Stimulated activated naive CD4-positive, alpha-beta T cell treated with Interleukin-2 at 50 U/mL for 16 hours (primary cell): Measurements from ENCODE around the gene KRTAP10-8.
"Not testable (repeated sequence)": the region's sequence is repeated elsewhere in the genome, so short reads cannot be mapped to it uniquely, and the experiment has no call there.

Source experiments
- DNase-seq: peaks from one replicate; lab custom pipeline; 2025; lab: John Stamatoyannopoulos, UW

The KRTAP10-8 gene

DNA sequence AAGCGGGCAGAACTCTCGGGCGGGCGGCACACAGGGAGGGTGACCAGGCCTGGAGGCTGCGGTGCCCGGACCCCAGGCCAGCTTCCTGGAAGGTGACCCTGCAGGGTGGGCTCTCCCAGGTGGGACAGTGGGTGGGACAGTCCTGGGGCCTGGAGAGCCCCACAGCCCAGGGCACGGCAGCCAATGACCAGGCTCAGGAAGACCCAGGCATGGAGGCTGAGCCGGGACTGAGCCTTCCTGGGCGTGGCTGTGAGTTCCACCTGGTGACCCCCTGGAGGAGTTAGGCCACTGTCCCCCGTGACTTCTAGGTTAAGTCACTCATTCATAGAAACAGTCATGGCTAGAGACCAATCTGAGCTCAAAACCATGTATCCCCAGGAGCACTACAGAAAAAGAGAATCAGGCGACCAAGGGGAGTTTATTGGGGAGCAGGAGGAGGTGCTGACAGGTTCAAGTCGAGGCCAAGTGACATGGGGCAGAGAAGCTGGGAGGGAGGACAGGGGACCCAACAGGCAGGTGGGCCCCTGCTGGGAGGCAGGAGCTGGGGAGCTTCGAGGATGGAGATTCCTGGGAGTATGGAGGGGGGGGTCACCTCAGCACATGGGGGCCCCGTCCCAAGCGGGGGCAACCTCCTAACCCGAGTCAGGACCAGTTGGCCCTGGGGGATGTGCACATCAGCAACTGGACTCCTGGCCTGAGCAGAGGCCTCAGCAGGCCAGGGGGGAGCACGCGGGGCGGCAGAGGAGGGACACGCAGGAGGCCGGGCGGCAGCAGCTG, 32.6 kb upstream of the KRTAP10-8 start:
- no peak for DNase-seq

DNA sequence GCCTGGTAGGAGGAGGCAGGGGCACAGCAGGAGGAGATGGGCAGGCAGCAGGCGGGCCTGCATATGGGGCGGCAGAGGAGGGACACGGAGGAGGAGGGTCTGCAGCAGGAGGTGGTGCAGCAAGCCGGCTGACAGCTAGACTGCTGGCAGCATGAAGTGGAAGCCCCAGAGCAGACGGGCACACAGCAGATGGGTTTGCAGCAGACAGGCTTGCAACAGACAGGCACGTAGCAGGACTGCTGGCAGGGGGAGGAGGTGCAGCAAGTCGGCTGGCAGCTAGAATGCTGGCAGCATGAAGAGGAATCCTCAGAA, 32.1 kb upstream of the KRTAP10-8 start:
- no peak for DNase-seq

DNA sequence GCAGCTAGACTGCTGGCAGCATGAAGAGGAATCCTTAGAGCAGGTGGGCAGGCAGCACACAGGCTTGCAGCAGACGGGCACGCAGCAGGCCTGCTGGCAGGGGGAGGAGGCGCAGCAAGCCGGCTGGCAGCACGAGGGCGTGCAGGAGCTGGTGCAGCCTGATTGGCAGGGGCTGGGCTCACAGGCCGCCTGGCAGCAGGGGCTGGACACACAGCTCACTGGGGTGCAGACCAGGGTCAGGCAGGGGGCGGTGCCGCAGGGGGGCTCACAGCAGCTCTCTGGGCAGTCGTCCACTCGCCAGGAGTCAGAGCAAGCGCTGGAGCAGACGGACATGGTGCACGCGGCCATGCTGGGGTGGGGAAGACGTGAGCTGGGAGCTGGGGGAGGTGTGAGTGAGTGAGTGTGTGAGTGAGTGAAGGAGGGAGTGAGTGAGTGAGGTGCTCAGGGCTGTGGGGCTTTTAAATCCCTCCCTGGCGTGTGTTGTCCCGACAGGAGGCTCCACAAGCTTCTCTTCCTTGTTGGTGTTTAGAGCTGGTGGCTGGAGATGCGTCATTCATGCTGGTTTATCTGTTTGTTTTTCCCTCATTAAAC, 31.6 kb upstream of the KRTAP10-8 start, which contains the start of gene KRTAP10-5:
Gene KRTAP10-5 (minus strand): TSS at position 374 of the 591 bp plus-strand sequence. CDS start 26 bp downstream, at position 348.
- DNase-seq = not testable (repeated sequence)

DNA sequence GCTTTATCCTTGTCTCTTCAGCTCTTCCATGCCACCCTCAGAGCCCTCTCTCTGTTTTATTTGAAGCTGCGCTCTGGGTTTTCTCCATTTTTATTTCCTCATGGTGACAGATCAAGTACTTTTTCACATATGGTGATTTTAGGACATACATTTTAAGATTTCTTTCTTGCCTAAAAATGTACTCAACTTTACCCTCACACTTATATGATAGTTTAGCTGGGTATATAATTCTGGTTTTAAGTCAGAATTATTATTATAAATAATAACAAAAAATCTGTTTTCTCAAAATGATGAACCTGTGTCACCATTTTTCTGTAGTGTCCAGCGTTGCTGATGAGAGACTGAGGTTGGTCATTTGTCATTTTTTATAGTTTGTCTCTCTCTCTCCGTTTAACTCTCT, 30.7 kb upstream of the KRTAP10-8 start:
- no peak for DNase-seq

DNA sequence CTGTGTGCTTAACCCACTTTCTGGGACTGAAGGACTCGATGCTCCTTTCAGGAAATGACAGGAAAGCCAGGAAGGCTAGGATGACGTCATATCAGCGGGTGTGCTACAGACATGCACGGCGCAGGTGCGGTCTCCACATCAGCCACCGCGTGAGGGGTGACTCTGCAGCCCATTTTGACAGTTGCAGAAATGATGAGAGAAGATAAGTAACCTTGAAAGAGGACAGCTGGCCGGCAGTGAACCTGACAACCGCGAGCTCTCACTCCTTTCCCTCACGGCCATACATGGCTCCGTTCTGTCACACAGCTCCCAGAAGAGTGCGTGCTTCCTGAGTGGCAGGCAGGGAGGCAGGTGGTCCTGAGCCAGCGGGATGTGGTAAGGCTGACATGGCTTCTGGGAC, 29.8 kb upstream of the KRTAP10-8 start:
- DNase-seq = no peak

DNA sequence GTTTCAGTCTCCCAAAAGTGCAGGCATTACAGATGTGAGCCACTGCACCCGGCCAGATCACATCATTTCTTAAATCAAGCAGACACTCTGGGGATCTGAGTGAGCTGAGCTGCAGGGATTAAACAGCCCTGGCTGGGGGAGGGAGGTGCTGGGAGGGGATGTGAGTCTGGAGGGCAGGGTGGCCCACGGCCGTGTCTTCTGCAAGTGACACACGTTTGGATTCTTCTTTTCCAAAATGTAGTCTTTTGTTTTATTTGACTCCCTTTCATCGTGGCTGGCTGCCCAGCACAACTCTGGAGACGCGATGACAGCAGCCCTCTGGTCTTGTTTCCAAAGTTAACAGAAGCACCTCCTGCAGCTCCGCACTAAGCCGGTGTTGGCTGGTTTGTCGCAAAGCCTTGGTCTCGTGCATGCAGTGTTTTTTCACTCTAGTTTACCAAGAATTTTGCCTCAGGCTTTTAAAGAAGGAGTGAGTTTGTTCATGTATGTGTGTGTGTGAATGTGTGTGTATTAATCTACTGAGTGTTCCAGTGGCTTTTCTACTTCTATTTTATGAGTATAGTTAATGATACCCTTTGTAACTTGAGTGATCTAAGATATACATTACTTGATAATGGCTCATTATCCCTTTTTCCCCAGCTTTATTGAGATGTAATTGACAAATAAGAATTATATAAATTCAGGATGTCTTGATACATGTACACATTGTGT, 28.6 kb upstream of the KRTAP10-8 start:
- no peak for DNase-seq

DNA sequence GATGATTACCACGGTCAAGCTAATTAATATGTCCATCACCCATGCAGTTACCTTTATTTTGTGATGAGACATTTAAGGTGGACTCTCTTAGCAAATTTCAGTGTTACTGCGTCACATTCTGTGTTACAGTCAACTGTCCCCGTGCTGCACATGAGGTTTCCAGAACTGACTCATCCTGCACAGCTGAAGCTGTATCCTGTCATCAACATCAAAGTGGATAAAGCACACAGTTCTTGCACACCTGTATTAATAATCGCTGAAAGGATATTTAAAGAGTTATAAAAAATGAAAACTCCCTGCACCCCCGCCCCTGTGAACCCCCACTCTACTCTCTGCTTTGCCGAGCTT, 28.1 kb upstream of the KRTAP10-8 start:
- DNase-seq = peak; percentile 4

DNA sequence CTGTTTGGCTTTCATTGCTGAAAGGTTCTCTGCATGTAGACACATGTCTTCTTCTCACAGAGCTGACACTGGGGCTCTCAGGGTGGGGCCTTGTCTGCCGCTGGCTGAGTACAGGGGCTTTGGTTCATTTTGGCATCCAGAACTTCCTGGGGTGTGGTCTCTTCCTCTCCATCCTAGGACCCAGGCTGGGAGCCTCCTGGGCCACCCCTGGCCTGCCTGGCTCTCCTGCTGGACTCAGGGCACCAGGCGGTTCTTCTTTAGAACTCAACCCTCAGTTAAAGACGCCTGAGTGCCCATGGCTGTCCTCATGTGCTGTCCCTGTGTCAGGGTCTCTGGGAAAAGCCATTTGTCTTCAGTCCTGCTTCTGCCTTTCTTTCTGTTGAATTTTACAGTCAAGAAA, 26.0 kb upstream of the KRTAP10-8 start:
- DNase-seq = no peak

DNA sequence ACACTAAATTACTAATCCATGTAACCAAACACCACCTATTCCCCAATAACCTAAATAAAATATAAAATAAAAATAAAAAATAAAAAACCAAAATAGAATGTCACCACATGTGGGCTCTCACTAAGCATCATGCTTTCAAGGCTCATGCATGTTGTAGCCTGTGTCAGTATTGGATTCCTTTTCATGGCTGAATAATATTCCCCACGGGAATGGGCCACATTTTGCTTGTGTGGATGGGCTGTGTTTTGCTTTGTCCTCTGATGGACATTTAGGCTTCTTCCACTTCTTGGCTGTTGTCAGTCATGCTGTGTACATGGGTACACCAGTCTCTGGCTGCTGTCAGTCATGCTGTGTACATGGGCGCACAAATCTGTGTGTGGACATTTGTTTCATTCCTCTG, 22.8 kb upstream of the KRTAP10-8 start:
- DNase-seq = no peak

DNA sequence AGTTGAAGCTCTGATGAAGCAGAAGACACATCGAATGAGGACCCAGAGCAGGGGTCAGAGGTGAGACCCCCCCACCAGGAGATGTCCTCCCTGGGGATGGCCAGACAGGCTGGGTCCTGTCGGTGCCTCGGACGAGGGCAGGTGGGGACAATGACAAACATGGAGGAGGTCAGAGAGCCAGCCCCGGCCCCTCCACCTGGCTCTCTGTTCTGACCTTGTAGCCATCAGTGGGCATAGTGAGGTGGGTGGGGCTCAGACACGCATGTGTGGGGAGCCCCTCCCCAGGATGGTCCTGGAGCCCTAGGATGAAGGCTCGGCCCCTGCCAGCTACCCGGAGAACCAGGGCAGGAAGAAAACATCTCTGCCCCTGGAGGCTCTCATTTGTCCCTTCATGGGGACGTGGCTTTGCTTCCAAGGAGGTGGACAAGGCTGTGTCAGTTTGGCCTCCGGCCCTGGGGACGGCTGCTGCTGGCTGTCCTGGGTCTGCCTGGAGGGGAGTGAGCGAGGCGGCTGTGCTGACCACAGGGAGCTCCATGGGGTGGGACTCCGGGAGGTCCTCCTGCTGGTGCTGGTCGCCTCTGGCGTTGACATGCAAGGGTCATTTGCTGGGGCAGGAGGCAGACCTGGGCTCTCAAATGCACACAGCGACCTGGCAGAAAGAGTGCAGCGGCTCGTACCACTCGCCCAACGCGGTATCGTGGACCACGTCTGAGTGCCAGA, 22.1 kb upstream of the KRTAP10-8 start:
- no peak for DNase-seq

DNA sequence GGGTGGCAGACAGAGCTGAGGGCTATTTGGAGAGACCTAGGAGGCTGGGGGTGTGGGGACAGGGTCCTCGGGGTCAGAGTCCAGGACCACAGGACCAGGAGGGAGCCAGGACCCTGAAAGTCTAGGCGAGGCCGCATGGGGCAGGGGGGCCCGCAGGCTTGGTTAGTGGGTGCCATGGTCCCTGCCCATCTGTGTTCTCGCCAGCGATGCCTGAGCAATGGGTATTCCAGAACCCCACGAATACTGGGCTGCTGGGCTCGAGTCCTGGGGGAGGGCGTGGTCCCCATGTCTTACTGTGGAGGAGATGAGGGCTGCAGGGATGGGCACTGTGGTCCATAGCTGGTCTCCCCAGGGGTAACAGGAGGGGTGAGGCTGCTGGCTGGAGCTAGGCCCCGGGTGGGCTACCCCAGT, 21.6 kb upstream of the KRTAP10-8 start:
- no peak for DNase-seq

DNA sequence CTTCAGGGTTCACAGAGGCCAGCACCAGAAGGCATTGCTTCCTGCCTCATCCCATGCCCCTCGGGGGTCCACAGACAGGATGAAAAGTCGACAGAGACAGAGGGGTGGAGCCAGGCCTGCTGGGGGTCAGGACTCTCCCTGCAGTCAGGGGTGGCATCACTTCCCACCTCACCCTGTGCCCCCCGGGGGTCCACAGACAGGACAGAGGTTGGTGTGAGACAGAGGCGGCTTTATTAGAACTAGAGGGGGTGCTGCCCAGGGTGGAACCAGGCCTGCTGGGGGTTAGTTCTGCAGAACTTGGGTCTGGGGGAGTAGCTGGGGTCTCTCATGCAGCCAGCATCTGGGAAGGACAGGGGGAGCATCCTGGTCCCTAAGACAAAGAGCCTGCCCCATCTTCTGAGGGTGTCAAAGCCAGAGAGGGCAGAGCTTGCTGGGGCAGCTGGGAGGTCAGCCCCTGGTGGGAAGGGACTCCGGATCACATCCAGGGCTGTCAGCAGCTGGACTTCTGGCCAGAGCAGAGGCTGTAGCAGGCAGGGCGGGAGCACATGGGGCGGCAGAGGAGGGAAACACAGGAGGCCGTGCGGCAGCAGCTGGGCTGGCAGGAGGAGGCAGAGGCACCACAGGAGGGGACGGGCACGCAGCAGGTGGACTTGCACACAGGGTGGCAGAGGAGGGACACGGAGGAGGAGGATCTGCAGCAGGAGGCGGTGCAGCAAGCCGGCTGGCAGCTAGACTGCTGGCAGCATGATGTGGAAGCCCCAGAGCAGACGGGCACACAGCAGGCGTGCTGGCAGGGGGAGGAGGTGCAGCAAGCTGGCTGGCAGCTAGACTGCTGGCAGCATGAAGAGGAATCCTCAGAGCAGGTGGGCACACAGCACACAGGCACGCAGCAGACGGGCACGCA, 20.7 kb upstream of the KRTAP10-8 start:
- not testable (repeated sequence) for DNase-seq

DNA sequence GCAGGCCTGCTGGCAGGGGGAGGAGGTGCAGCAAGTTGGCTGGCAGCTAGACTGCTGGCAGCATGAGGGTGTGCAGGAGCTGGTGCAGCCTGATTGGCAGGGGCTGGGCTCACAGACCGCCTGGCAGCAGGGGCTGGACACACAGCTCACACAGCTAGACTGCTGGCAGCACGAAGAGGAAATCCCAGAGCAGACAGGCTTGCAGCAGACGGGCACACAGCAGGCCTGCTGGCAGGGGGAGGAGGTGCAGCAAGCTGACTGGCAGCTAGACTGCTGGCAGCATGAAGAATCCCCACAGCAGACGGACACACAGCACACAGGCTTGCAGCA, 20.1 kb upstream of the KRTAP10-8 start:
- DNase-seq = not testable (repeated sequence)

DNA sequence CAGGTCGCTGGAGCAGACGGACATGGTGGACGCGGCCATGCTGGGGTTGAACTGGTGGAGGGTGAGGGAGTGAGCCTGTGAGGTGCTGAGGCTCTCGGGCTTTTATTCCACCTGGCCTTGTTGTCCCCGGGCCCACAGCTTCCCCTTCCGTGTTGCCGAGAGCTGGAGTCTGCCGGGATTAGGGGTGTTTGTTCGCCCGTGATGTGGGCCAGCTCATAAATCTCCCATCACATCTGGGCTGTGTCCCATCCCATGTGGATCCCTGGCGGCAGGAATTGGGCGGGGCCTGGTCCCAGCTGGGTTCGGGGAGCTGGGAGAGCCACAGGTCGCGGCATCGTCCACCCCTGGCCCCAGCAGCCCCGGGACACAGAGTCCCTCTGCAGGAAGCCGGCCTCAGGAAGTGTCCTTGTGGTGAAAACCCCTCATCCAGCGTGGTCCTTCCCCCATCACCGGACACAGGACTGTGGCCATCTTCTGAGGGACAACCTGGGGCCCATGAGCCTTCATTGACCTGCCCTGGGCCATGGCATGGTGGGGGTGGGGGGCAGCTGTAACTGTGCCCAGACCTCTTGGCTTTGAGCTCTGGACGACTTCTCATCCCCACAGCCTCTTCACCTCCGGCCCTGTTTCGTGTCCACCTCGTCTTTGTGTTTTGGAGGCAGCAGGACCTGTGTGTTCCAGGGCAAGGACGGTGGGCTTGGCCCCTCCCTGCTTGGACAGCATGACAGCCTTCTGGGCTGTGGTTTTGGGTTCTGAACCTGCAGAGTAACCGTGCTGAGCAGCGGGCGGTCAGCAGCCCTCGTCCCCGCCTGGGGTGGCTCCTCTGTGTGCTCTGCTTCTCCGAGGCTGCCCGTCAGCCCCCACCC, 19.2 kb upstream of the KRTAP10-8 start, which contains the start of gene KRTAP10-6:
Gene KRTAP10-6 (minus strand): TSS at position 60 of the 866 bp plus-strand sequence. CDS start 21 bp downstream, at position 39.
- DNase-seq = no peak

DNA sequence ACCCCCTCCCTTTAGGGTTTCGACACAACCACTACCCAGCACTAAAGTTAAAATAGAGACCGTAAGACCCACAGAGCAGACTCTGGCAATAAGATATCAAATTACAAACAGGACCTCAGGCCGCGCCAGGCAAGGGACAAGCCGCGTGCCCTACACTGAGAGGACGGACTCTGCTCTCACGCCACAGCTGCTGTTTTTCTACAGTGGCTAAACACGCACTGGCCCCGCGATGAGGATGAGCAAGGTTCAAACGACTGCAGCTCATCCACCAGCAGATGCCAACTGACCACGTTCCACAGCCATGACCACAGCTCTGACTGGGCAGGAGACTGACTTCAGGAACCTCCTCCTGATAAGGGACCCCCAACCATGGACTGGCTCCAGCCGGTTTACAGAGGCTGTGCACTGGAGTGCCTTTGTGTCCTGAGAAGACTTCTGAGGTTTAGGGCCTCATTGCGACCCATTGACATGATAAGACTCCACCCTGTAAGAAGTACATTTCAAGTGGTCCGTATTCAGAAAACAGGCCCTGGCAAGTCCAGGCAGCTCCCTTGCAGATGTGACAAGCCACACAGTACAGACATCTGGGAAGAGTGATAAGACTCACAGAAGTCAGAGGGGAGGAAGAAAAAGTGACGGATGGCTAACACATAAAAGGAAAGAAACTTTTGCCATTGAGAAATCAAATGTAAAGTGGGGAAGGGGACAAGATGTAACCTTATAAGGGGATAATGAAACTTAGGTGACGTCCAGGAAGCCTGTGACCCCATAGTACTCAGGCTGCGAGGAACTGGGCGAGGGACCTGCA, 18.1 kb upstream of the KRTAP10-8 start:
- DNase-seq = no peak

DNA sequence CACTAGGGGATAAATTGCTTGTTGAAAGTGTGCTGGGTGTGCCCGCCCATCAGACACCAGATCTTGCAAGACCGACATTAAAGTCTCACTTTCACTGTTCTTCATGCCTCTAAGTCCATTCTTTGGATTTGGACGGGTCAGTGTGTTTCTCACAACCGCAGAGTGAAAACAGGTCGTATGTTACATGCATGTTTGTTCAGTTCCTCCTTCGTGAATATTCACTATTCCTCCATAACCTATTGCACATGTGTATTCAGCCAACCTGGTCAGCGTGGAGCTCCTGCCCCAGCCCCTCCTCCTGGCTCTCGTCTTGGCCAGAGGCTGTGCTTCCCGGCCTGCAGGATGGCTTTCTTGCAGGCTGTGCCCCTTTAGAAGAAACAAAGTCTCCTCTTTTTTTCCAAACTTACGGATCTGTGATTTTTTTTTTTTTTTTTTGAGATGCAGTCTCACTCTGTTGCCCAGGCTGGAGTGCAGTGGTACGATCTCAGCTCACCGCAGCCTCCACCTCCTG, 17.4 kb upstream of the KRTAP10-8 start:
- DNase-seq = no peak

DNA sequence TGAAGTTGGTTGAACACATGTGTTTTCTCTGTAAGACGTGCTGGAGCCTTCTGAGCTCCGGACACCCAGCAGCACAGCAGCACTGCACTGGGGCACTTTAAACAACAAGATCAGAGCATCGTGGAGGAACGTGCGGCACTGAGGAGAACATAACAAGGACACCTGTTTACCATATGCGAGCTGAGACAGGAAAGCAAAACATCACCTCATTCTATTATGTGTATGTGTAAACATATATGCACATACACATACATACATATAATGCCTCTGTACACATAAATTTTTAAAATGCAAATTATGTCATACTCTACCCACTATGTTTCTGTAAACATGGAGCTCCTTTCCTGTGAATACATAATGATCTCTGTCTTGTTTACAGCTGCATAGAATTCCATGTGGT, 16.4 kb upstream of the KRTAP10-8 start:
- DNase-seq = no peak

DNA sequence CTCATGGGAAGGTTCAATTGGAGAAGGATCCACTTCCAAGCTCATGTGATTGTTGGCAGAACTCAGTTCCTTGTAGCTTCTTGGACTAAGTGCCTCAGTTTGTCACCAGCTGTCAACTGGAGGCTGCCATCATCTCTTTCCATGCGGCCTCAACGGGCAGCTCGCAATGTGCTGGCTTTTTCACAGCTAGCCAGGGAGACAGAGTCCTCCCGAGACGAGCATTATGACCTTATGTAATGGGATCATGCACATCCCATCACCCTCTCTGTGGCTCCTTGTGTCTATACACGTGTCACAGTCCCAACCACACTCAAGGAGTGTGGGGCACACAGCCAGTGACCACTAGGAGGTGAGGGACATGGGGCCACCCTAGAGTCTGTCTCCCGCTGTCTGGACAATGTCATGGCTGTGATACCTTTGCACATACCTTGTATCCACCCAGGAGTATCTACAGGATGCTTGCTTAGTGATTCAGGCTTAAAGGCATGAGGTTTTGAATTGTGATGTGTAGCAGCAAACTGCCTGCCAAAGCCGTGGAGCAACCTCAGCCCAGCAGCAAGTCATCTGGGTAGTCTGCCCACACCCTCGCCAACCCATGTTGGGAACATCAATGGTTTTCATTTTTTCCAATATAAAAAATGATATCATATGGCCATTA, 15.7 kb upstream of the KRTAP10-8 start:
- DNase-seq = no peak

DNA sequence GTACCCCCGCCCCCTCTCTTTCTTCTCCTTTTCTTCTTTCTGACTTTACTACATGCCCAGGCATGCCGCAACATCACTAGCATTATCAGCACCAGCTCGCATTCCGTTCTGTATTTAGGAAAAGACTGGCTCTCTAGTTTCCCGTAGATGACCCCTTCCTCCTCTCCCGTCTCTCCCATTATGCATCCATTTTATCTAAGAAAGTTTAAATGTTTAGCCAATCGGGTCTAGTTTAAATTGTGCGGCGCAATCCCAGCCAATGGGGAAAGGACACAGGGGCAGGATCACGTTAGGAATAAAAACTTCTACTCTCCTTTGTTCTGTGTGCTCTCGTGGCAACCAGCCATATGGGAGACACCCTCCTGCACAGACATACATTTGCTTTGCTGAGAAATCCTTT, 13.8 kb upstream of the KRTAP10-8 start:
- no peak for DNase-seq
